Mesenteric fat pad (tissue), 1 donor: ENCODE data around the gene SLC2A1. TPM values are rescaled to one million over a fixed set of nuclear protein-coding genes. Genes with fewer than 3 reads are reported as not detected.
"Not testable (repeated sequence)": the region's sequence is repeated elsewhere in the genome, so short reads cannot be mapped to it uniquely, and the experiment has no call there.

Experiments
- DNase-seq: peaks from one replicate; pipeline ENCODE4 v3.0.0-alpha.2; 2020; ENCODE audit warnings: low spot score
- total RNA-seq: library from RNA; stranded (reverse); fragmentation: NEBNext Ultra II Directional; extraction: Animal tissue kit (Norgen Biotek cat#: 25700); gene quantifications from one replicate; pipeline ENCODE4 v1.2.1, GENCODE V29; 2021
- donor health status: DM: yes; HTN: yes; CAD: no.

SLC2A1 gene
- total RNA-seq, 1 donor from 2014 or later, result 16.3 TPM

DNA sequence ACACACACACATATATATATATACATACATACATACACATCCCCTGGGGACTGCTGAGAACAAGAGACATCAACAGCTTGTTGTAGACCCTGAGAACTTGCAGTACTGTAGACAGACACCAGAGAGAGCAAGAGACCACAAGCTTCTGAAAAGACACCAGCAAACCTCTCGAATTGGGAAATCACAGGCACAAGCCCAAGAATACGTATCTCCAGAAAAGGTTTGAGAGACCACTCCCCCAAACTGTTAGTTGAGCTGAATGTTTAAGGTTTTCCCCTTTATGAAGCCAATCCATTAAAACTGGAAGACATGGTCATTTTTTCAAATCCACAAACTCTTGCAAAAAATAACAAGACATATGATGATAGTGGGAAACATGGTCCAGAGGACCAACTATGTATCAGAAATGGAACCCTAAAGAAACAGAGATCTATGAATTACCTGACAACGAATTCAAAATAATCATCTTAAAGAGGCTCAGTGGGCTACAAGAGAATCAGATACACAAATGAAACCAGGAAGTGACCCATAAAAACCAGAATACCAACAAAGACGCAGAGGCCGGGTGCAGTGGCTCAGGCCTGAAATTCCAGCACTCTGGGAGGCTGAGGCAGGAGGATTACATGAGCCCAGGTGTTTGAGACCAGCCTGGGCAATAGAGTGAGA lies 45.1 kb downstream of the SLC2A1 start:
- DNase-seq, result no peak

DNA sequence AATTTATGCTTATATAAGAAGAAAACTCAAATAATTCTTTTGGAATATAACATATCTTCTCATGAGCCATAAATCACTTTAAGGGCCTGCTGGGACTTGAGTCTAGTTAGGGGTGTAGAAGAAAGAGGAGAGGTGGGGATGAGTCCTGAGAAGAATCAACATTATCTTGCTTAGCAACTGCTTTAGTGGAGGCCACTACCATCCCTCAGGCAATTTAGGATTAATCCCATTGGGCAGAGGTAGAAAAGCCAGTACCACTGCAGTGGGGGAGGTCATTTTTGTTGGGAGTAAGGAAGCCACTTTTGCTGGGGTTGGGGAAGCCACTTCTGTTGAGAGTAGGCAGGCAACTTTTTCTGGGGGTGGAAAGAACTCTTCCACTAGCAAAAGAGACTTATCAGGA lies 47.7 kb downstream of the SLC2A1 start:
- no peak for DNase-seq

DNA sequence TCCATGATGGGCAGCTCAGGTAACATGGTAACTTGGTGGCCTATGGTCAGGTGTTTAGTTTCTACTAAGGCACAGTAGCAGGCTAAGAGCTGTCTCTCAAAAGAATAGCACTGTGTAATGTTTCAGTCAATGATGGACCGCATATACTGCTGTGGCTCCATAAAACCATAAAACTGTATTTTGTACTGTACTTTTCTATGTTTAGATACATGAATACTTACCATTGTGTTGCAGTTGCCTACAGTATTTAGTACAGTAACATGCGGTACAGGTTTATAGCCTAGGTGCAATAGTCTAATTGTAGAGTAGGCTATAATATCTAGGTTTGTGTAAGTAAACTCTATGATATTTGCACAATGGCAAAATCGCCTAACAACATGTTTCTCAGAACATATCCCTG lies 50.6 kb downstream of the SLC2A1 start:
- no peak for DNase-seq

DNA sequence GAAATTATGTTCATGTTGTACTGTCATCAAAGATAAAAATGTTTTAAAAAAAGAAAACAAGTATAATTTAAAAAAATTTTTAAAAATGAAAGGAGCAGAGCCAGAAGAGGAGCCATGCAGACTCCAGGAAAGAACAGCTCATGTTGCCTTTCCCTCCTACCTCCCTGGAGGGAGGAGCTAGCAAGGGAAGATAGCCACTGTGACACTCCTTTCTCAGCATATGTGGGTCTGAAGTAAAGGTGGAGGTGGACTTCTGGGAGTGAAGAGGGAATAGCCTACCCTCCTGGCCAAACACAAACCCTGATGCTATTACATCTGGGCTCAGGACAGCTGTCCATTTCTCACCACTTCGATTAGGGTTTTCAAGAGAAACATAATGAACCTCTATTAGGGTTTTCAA lies 54.2 kb downstream of the SLC2A1 start:
- DNase-seq, result no peak

DNA sequence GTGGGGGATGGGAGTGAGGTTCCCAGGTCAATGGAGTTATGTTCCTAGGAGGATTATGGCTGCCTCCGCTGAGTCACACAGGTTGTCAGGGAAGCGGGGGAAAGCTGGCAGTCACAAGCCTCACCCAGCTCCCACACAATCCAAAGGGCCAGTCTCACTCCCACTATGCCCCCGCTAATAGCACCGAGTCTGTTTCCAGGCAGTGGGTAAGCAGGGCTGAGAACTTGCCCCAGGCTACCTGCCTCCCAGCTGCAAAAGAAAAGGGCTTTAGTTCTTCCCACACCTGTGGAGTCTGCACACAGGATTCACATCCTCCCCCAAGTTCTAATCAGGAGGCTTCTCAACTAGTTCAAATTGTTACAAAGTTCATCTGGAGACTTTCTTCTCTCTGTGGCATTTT lies 58.7 kb downstream of the SLC2A1 start:
- DNase-seq, result not testable (repeated sequence)

DNA sequence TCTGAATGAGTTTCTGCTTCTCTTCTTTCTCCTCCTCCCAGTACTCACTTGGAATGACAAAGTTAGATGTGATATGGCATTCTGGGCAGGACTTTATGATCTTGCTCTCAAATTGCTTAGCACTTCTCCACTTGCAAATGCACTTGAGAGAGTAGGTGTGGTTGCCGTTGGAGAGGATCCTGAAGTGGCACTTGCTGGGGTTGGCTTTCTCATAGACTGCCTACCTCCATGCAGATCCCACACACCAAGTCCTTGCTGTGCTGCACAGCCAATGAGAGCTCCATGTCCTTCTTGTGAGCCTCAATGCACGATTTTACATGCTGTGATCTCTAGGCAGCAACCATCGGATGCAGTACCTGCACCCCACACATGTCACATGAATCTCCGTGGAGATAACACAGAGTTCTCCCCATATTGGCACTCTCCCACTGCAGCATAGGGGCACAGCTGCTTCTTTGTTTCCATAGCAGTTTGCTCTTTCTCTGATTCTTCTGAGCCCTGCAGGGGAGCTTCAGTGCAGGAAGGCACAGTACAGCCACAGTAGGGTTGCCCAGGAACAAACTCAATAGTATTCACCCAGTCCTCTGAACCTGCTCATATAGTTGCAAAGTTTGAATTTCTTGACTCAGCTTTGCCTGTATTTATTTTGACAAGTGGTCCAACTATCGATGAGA lies 67.1 kb downstream of the SLC2A1 start:
- no peak for DNase-seq

DNA sequence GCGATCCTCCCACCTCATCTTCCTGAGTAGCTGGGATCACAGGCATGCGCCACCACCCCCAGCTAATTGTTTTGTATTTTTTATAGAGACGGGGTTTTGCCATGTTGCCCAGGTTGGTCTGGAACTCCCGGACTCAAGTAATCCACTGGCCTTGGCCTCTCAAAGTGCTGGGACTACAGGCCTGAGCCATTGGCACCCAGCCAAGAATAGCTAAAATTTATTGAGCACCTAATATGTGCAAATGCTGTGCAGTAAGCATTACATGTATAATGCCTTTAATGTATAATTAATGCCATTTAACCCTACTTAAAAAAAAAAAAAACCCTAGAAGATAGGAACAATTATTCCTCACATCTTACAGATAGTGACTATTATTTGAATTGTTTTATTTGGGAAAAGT lies 69.4 kb downstream of the SLC2A1 start:
- no peak for DNase-seq

DNA sequence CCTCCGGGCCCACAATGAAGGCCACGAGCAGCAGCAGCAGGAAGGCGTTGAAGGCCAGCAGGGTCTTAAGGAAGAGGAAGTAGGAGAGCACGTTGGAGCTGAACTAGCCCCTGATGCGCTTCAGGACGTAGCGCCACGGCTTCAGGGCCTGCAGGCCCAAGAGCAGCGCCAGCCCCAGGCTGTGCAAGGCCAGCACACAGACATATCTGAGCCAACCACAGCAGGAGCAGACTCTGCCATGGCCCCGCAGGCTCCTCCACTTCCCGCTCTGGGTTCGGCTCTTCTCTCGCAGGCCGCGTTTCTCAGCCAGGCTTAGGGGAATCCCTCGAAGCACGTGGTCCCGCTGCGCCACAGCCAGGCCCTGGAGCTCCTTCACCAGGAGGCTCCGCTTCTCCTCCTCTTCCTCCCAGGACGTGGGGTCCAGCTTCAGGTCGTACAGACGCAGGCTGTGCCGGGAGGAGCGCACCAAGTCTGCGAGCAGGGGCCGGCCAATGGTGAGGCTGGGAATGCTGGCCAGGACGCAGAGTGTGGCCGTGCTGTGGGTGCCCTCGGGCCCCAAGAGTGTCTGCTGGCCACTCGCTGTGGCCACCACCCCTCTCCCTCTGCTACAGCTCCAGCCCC lies 70.5 kb downstream of the SLC2A1 start:
- no peak for DNase-seq

DNA sequence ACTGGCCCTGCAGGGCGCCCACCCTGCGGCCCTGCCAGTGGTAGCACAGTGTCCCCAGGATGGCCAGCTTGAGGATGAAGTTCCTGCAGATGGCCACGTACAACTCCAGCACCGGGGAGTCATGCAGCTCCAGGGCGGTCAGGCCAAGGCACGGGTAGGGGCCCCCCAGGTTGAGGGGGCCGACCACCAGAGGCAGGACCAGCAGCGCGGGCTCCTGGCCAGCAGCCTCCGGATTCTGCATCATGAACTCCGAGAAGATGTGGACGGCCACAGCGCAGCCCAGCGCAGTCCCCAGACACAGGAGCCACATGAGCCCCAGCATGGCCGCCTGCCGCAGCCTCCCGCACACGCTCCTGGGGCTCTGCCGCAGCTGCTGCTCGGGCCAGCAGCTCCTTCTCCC lies 71.3 kb downstream of the SLC2A1 start:
- DNase-seq, result no peak

DNA sequence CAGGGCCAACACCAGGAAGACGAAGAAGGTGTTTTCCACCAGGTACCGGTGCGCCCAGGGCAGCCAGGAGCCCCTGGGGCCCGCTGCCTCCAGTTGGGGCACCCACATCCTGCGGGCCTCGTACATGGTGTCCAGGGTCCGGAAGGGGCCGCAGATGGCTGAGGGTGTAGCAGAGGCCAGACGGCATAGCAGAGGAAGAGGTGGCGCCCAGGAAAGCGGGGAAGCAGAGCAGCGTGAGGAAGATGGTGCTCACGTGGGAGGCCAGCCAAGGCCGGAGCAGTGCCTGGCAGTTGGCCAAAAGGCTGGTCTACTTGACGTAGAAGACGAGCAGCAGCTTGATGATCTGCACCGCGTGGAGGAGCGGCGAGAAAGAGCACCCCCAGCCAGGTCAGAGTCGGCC lies 71.9 kb downstream of the SLC2A1 start:
- DNase-seq, result no peak

DNA sequence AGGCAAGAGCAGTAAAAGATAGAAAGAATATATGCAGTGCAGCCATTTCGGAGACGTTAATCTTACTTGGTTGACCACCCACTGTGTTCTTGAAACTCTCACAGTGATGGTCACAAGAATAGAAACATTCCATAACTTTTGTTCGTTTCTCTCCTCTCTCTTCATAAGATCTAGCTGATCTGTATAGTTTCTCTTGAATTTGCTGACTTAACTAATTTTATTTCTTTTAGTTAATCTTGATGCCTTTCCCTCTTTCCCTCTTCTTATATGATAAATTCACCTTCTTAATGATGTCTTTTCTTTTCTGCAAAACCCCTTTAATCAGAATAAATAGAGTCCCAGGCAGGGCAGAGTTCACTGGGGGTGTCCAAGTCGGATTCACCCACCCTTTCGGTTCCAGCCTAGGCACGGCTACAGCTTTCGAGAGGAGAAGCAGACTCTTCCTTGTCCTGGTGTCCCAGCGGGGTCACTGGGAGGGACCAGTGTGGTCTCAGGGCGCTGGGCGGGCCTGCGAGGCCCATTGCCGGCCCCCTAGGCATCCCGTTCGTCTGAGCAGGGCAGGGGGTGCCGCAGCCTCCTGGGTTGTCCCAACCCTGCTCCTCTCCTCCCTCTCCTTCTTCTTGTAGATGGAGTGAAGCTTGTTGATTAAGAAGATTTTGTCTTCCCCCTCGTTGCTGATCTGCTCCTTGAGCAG lies 72.5 kb downstream of the SLC2A1 start:
- no peak for DNase-seq

DNA sequence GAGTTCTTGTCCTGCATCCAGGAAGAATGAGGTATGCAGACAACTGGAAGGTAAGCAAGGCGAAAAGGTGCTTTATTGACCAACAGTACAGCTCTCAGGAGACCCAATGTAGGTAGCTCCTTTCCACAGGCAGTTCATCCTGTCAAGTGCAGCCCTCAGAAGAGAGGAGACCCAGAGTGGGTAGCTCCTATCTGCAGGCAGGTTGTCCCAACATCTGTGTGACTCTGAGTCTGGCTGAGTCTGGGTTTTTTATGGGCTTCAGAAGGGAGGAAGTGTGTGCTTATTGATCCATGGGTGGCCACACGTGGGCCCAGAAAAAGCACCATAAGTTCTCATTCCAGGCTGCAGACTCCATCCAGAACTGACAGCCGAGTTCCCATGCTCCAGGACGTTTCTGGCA lies 78.3 kb downstream of the SLC2A1 start:
- no peak for DNase-seq

DNA sequence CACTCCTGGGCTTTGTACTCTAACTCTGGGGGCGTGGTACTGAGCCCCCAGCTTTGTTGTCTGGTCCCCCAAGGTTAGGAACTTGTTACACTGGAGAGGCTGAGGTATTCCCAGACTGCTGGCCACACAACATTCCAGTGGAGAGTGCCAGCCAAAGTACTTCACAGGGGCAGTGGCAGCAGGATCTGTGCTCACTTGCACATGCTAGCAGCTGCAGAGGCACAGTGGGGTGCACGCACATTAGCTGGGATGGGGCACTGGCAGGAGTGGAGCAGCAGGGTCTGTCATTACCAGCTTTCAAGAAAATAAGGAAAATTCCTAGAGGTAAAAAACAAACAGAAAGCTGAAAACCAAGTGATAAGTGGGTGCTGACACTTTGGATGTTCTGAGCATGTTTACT lies 81.3 kb downstream of the SLC2A1 start:
- DNase-seq, result no peak

DNA sequence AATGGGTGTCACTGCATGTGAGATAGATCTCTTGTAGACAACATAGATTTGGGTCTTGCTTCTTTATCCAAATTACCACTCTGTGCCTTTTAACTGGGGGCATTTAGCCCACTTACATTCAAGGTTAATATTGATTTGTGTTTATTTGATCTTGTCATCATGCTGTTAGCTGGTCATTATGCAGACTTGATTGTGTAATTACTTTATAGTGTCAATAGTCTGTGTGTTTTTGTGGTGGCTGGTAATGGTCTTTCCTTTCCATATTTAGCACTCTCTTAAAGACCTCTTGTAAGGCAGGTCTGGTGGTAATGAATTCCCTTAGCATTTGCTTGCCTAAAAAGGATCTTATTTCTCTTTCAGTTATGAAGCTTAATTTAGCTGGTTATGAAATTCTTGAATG lies 82.7 kb downstream of the SLC2A1 start:
- no peak for DNase-seq

Other genes starting within 250 kb of the SLC2A1 start
- gene CLDN19, start 218.6 kb downstream of the SLC2A1 start, total RNA-seq, result not detected
- gene P3H1, start 191.8 kb downstream of the SLC2A1 start, total RNA-seq, result 29.5 TPM
- gene C1orf50, start 191.6 kb downstream of the SLC2A1 start, total RNA-seq, result 4.3 TPM
- gene TMEM269, start 173.9 kb downstream of the SLC2A1 start, total RNA-seq, result not detected
- gene ERMAP, start 141.7 kb downstream of the SLC2A1 start, total RNA-seq, result 7.3 TPM
- 19.1 TPM for gene SVBP, start 141.5 kb downstream of the SLC2A1 start, total RNA-seq
- gene ZNF691, start 112.3 kb downstream of the SLC2A1 start, total RNA-seq, result 4.7 TPM
- 55.8 TPM for gene EBNA1BP2, start 213.4 kb upstream of the SLC2A1 start, total RNA-seq
- 0.19 TPM for gene CFAP57, start 213.5 kb upstream of the SLC2A1 start, total RNA-seq